ENCODE data around the gene FBXO44.

The FBXO44 gene

GRCh38 chr1:11691302-11691914 is 36.7 kb downstream of the FBXO44 start, which contains the start of gene DRAXIN:
Gene DRAXIN (plus strand): TSS chr1:11691710. CDS start chr1:11706259, 14,549 bp downstream.
- in situ Hi-C loops (cut with MboI; ENCODE audit: low pct_unique_long_range_greater_than_20kb, low sequenced_read_pairs, unreplicated experiment), result no loop called here
- TF ChIP-seq CTCF (IDR thresholded peaks at IDR 0.05; ENCODE audit: extremely low read depth, insufficient read depth, missing control alignments), result no peak
- no peak for DNase-seq (ENCODE audit: low spot score)

GRCh38 chr1:11691928-11692711 is 37.4 kb downstream of the FBXO44 start:
- TF ChIP-seq CTCF (IDR thresholded peaks at IDR 0.05; ENCODE audit: extremely low read depth, insufficient read depth, missing control alignments), result no peak
- DNase-seq (ENCODE audit: low spot score), result no peak
- in situ Hi-C loops (cut with MboI; ENCODE audit: low pct_unique_long_range_greater_than_20kb, low sequenced_read_pairs, unreplicated experiment), result no loop called here

- DNase-seq (ENCODE audit: low spot score), result no peak
- in situ Hi-C loops (cut with MboI; ENCODE audit: low pct_unique_long_range_greater_than_20kb, low sequenced_read_pairs, unreplicated experiment), result no loop called here
- TF ChIP-seq CTCF (IDR thresholded peaks at IDR 0.05; ENCODE audit: extremely low read depth, insufficient read depth, missing control alignments), result no peak
These were observed 38.4 kb downstream of the FBXO44 start for GRCh38 chr1:11693024-11693590.

GRCh38 chr1:11693917-11694316 is 39.2 kb downstream of the FBXO44 start:
- in situ Hi-C loops (cut with MboI; ENCODE audit: low pct_unique_long_range_greater_than_20kb, low sequenced_read_pairs, unreplicated experiment), result no loop called here
- TF ChIP-seq CTCF (IDR thresholded peaks at IDR 0.05; ENCODE audit: extremely low read depth, insufficient read depth, missing control alignments), result no peak
- no peak for DNase-seq (ENCODE audit: low spot score)

- DNase-seq (ENCODE audit: low spot score), result no peak
- in situ Hi-C loops (cut with MboI; ENCODE audit: low pct_unique_long_range_greater_than_20kb, low sequenced_read_pairs, unreplicated experiment), result no loop called here
- no peak for TF ChIP-seq CTCF (IDR thresholded peaks at IDR 0.05; ENCODE audit: extremely low read depth, insufficient read depth, missing control alignments)
These were observed 41.2 kb downstream of the FBXO44 start for GRCh38 chr1:11695861-11696260.

- in situ Hi-C loops (cut with MboI; ENCODE audit: low pct_unique_long_range_greater_than_20kb, low sequenced_read_pairs, unreplicated experiment), result no loop called here
- no peak for DNase-seq (ENCODE audit: low spot score)
- no peak for TF ChIP-seq CTCF (IDR thresholded peaks at IDR 0.05; ENCODE audit: extremely low read depth, insufficient read depth, missing control alignments)
These were observed 42.7 kb downstream of the FBXO44 start for GRCh38 chr1:11697188-11697892.

All from GM13977 (cell line).